Bladder microvascular endothelial cell (primary cell): ENCODE data around the gene CPB2. TPM values are rescaled to one million over a fixed set of nuclear protein-coding genes. Genes with fewer than 3 reads are reported as not detected.

Experiments used
- total RNA-seq: library from RNA; depleted of rRNA; stranded (reverse); fragments of >200 nt; gene quantifications from 2 replicates; pipeline ENCODE4 v1.2.3, GENCODE V29; 2014

CPB2 gene
- not detected in 2 replicates for total RNA-seq

DNA sequence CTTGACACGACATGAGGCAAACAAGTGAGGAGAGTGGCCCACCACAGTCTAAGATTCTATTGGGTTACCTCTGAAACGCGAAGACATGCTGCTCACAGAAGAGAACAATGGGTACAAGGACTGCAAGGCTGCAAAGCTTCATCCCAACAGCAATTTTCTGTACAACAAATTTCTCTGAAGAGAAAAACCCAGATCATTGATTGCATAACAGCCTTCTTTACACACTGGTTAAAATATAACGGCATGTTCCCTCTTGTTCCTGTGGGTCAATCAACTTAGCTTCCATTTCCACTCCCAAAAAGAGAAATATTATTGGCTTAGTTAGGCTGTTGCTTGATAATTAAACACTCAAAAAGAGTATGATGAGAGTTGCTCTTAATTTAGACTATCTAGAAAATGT is at the start of gene CPB2:
CPB2 (minus strand) TSS at position 166 of the 400 bp plus-strand sequence; CDS start at position 142, 24 bp downstream.

GRCh38 chr13:46052319-46053161 is 52.3 kb downstream of the CPB2 start, which contains the start of gene ZC3H13:
TSS of gene ZC3H13 (minus strand) at chr13:46052746. CDS start at chr13:46045507, 7,239 bp downstream.

Other genes with a start within 250 kb of the CPB2 start
- 7.3 and 20.0 TPM in 2 replicates for gene ZC3H13, start 52.3 kb downstream of the CPB2 start, total RNA-seq
- 0.16 and 0.38 TPM in 2 replicates for gene LCP1, start 77.1 kb upstream of the CPB2 start, total RNA-seq
- gene LRRC63, start 106.9 kb upstream of the CPB2 start, total RNA-seq = under 0.01 and 0.13 TPM in 2 replicates